Mucosa of descending colon (tissue), 3 donors: ENCODE data around the gene TRAF2. TPM values are rescaled to one million over a fixed set of nuclear protein-coding genes. Genes with fewer than 3 reads are reported as not detected.

ENCODE experiments used
- ATAC-seq: fragments of 200-7000 bp; cut with Tn5 transposase; one replicate; pipeline ENCODE4 v1.9.1; 2020; ENCODE audit warnings: mild to moderate bottlenecking, moderate library complexity
- DNase-seq, 3 donors: peaks; one replicate each; pipeline ENCODE4 v3.0.0-alpha.2; 2020
- H3K36me3 ChIP-seq: fragments of 200-600 bp; one replicate; pipeline ENCODE4 v1.8.0; 2021; ENCODE audit warnings: low read depth, mild to moderate bottlenecking
- H3K4me1 ChIP-seq: fragments of 200-600 bp; one replicate; pipeline ENCODE4 v1.8.0; 2021; ENCODE audit warnings: low read depth, mild to moderate bottlenecking
- H3K4me3 ChIP-seq: fragments of 200-600 bp; one replicate; pipeline ENCODE4 v1.8.0; 2021; ENCODE audit warnings: mild to moderate bottlenecking
- H3K9me3 ChIP-seq: fragments of 200-600 bp; one replicate; pipeline ENCODE4 v1.8.0; 2021; ENCODE audit warnings: mild to moderate bottlenecking
- CTCF ChIP-seq: fragments of 200-600 bp; IDR thresholded peaks from one replicate; pipeline ENCODE4 v1.8.0; 2022; ENCODE audit warnings: antibody characterized with exemption, mild to moderate bottlenecking
- intact Hi-C, 2 donors: fragments of 100-400 bp; cut with DNase I in 1 of 2; cut with micrococcal nuclease in 1 of 2; formaldehyde crosslinking; loops; one replicate each; pipeline versions ENCODE4 v1.11.0 to v1.11.1; 2022; cut with DNase I, micrococcal nuclease
- total RNA-seq, 3 donors: library from RNA; stranded (reverse); fragmentation: NEBNext Ultra II Directional in 2 of 3; extraction: Animal tissue kit (Norgen Biotek cat#: 25700) in 2 of 3; gene quantifications; one replicate each; pipeline versions ENCODE4 v1.2.1 to v1.2.4, GENCODE V29; 2021 to 2023
- donor health status: DM: no; HTN: no; CAD: no; lungs with moderate emphysema.
- donor health status: DM: no; HTN: no; CAD: no.
- donor health status: DM: no; HTN: yes; CAD: no.

Gene TRAF2
- total RNA-seq, 3 donors from 2014 or later: 19.6 to 28.2 (median 21.1) TPM

DNA sequence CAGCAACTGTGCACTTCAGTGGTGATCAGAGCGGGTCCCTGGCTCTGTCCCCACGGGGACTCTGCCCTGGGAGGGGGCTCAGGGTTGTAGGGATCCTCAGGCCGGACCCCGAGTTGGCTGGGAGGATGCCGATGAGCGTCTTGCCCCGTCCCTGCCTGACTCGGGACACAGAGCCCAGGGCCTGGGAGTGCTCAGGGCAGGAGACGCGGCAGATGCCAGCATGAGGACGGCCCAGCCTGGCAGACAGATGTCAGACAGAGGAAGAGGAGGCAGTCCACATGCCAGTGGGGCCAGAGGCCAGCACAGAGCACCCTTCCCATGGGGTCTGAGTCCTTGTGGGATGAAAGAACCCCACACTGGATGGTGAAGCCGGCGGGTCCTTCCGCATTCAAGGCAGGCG, 77.0 kb downstream of the TRAF2 start:
- intact Hi-C loops: no loop called here
- Histone ChIP-seq H3K4me3 (no peak overlapping the region), H3K9me3 (no peaks in the 10 kb centered on the region), H3K36me3 (no peaks in the 10 kb centered on the region), H3K4me1 (peaks cover 9% of the 10 kb centered on the region)
- TF ChIP-seq CTCF: no peak
- ATAC-seq: no peak
- DNase-seq: no peak

DNA sequence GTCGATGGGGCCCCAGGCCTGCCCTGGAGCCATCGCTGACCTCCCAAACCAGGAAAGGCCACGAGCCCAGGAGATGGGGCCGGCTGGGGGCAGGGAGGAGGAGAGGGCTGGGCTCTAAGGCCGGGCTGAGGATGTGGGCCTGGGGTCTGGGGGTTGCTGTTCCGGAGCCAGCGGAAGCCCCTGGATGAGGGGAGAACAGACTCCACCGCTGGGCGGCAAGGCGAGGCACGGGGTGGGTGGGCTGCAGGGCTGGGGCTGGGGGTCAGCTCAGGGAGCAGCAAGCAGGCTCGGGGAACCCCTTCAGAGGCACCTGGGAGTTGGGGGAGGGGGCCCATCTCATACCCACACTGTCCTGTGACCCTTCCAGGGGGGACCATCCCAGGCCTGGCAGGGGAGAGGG, 77.4 kb downstream of the TRAF2 start:
- H3K9me3 ChIP-seq: no peaks in the 10 kb centered on the region
- H3K4me1 ChIP-seq: peaks cover 9% of the 10 kb centered on the region
- DNase-seq (no peak), ATAC-seq (peak; percentile 2)
- H3K36me3 ChIP-seq: no peaks in the 10 kb centered on the region
- intact Hi-C loops: no loop called here
- no peak for TF ChIP-seq CTCF
- no peak overlapping the region for H3K4me3 ChIP-seq

DNA sequence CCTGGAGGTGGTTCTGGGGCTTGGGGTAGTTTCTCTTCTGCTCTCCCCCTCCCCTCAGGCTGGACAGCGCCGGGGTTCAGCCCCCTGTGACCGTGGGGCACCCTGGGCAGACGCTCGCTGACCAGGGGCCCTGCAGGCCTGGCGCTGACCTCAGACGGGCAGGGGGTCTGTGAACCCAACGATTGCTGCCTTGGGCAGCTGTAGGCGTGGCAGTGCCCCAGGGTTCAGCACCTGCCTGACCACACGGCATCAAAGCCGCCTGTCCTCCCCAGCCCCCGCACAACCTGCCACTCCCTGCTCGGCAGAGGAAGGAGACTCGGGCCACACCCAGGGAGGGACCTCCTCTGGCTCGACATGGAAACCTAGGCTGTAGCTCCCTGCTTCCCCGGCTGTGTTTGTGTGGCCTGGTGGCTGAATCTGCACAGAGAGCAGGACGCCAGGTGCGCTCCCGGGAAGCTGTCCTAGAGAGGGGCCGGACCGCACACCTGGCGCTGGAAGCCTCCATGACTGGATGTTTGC, 77.9 kb downstream of the TRAF2 start:
- Histone ChIP-seq H3K4me1 (peaks cover 9% of the 10 kb centered on the region), H3K9me3 (no peaks in the 10 kb centered on the region), H3K36me3 (no peaks in the 10 kb centered on the region), H3K4me3 (no peak overlapping the region)
- DNase-seq (peak; percentile 81 to 88 (median 87)), ATAC-seq (peak; percentile 92)
- no peak for TF ChIP-seq CTCF
- intact Hi-C loops: no loop called here

DNA sequence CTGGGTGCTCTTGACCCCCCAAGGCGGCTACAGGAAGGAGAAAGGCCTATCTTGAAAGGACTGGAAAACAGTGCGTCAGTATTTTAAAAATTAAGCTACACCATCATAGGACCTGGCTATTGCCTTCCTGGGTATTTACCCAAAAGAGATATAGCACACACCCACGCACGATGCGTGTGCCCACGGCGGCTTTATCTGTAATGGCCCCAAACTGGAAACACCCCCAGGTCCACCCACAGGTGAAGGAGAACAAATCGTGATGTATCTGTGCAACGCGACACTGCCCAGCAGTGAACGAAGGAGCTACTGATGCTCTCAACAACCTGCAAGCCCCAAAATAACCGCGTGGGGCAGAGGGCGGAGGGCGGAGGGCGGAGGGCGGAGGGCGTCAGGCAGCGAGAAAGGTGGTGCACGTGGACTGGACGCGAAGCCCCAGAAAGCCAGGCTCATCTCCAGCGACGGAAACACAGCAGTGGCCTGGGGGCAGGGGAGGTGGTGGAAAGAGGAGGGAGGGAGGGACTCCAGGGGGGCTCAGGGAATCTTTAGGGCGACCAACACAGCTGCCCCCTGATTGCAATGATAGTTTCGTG, 78.6 kb downstream of the TRAF2 start:
- intact Hi-C loops: no loop called here
- Histone ChIP-seq H3K36me3 (no peaks in the 10 kb centered on the region), H3K9me3 (no peaks in the 10 kb centered on the region), H3K4me3 (no peak overlapping the region), H3K4me1 (peaks cover 9% of the 10 kb centered on the region)
- DNase-seq: no peak
- ATAC-seq: no peak
- no peak for TF ChIP-seq CTCF

GRCh38 chr9:136965771-136966484, 79.6 kb downstream of the TRAF2 start:
- Histone ChIP-seq H3K4me1 (peaks cover 9% of the 10 kb centered on the region), H3K9me3 (no peaks in the 10 kb centered on the region), H3K4me3 (no peak overlapping the region), H3K36me3 (no peaks in the 10 kb centered on the region)
- intact Hi-C loops: no loop called here
- no peak for DNase-seq
- no peak for ATAC-seq
- TF ChIP-seq CTCF: no peak
